Measurements from ENCODE around the gene HMCES.

HMCES gene

DNA sequence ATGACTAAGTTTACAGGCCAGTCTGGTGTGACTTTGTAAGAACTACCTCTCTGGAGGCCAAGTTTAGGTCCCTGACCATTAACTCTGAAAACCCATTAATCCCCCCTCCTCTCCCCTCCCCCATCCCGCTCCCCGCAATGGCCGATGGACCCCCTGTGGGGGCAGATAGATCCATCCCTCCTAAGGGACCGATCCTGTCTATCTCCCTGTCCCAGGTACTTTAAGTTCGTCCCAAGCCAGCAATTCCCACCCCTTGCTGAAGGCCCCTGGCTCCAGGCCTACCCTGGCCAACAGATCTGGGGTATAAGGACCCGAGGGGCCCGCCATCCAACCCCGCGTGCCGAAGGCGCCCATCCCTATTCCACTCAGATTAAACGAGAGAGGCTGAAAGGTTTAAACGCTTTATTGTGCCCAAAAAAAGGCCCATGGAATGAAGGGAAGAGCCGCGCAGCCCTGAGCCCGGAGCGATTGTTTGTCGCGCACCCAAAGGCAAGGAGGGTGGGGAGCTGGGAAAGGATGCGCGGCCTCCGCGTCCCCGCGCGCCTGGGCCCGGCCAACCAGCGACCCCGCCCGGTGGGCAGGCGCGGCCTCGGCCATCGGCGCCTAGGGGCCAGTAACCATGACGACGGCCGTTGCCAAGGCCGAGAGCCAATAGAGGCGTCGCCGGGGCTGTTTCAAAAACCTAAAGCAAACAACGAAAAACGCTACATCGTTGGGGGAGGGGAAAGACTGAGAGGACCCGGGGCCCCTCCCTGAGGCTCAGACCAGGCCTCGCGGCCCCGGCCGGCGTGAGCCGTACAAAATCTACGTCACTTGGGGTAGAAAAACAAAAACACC lies 35.9 kb downstream of the HMCES start:
- DNase-seq, result peak; percentile 81
- CTCF ChIA-PET, result interaction anchor here (0.9 to 1.8 kb wide), 3 partner anchors 31 to 344 kb away, joined by 3 to 7 read pairs (median 3); no protein-coding TSS in a partner anchor

DNA sequence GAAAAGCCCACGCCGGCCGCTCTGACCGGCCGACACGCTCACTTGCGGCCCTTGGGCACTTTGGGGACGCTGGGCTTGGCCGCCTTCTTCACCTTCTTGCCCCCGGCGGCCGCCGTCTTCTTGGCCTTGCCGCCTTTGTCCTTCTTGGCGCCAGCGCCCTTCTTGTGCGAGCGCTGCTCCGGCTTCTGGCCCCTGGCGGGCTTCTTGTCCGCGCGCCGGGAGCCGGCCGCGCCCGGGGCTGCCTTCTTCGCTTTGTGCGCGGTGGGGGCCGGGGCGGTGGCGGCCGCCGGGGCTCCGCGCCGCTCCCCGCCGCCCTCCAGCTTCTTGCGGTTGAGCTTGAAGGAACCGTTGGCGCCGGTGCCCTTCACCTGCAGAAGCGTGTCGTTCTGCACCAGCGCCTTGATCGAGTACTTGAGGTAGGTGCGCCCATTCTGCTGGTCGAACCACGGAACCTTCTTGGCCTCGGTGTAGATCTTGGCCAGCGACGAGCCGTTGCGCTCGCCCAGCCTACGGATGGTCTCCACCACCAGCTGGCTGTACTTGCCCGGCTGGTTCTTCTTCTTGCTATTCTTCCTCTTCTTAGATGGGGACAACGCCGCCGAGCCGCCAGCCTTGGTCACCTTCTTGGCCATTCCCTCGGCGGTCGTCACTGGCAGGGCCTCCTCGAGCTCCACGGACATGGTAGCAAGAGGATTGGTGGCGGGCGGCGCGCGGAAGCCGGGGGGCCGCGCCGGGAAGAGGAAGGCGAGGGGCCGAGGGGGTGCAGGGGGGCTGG lies 36.7 kb downstream of the HMCES start:
- Mint-ChIP-seq H3K36me3 (peaks cover 9% of the 10 kb centered on the region), H3K4me3 (peak overlapping the region; percentile 96), H3K27me3 (peaks cover 26% of the 10 kb centered on the region), H3K27ac (peak overlapping the region; percentile 93), H3K4me1 (peaks cover 30% of the 10 kb centered on the region), H3K9me3 (no peaks in the 10 kb centered on the region)
- CTCF ChIA-PET, result interaction anchor here (0.9 to 2.0 kb wide), 14 partner anchors 8 to 345 kb away, joined by 3 to 16 read pairs (median 4); partner anchors contain the start of genes COPG1, MBD4 and RAB43
- peak; percentile 61 for DNase-seq

More for the DNA sequence above, 35.9 kb downstream of the HMCES start:
- peak overlapping the region; percentile 83 for H3K27ac Mint-ChIP-seq
- no peaks in the 10 kb centered on the region for H3K9me3 Mint-ChIP-seq
- peaks cover 21% of the 10 kb centered on the region for H3K27me3 Mint-ChIP-seq
- peaks cover 9% of the 10 kb centered on the region for H3K36me3 Mint-ChIP-seq
- H3K4me3 Mint-ChIP-seq, result peak overlapping the region; percentile 96
- peaks cover 30% of the 10 kb centered on the region for H3K4me1 Mint-ChIP-seq

GRCh38 chr3:129315998-129316247 lies 37.3 kb downstream of the HMCES start:
- Mint-ChIP-seq H3K27ac (peak overlapping the region; percentile 89), H3K4me3 (peak overlapping the region; percentile 96), H3K9me3 (no peaks in the 10 kb centered on the region), H3K4me1 (peaks cover 30% of the 10 kb centered on the region), H3K27me3 (peaks cover 26% of the 10 kb centered on the region), H3K36me3 (peaks cover 9% of the 10 kb centered on the region)
- DNase-seq, result no peak
- CTCF ChIA-PET, result interaction anchor here (0.9 to 2.0 kb wide), 18 partner anchors 9 to 437 kb away, joined by 3 to 16 read pairs (median 4); partner anchors contain the start of genes ACAD9, COPG1, MBD4 and RAB43

DNA sequence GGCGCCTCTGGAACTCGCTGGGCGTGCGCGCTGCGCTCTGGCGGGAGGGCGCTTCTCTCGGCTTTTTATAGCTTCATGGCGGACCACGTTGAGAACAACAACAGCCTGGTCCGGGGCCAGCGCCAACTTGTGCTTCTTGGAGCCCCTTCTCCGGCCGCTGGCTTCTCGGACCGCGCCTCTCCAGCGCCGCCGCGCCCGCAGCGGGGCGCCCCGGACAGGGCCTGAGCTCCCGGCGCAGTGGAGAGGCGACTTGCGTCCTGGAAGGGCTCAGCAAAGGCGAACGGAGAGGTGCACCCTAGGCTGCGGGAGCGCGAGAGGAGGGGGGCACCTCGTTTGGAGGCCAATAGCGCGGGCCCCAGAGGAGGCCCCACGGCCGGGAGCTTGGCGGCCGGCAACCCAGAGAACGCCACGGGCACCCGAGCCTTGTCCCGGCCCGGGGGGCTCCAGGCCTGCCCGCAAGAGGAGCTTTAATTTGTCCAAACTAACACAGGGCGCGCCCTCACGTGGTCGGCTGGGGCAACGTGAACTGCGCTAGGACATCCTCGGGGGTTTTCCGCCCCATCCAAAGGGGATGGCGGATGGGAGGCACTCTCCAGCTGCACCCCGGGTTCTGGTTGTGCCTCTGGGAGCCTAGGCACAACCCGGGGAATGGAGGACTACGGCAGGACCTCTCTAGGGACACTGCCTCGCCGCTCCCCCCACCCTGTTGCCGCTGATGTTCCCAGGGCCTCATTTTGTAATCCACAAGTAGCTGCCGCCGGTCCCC lies 37.8 kb downstream of the HMCES start:
- Mint-ChIP-seq H3K36me3 (peaks cover 9% of the 10 kb centered on the region), H3K4me3 (peak overlapping the region; percentile 96), H3K4me1 (peaks cover 30% of the 10 kb centered on the region), H3K27me3 (peaks cover 26% of the 10 kb centered on the region), H3K9me3 (no peaks in the 10 kb centered on the region), H3K27ac (peak overlapping the region; percentile 89)
- CTCF ChIA-PET, result interaction anchor here (0.8 to 2.0 kb wide), 20 partner anchors 9 to 437 kb away, joined by 3 to 16 read pairs (median 4); partner anchors contain the start of genes ACAD9, COPG1, MBD4 and RAB43
- peak; percentile 92 for DNase-seq

DNA sequence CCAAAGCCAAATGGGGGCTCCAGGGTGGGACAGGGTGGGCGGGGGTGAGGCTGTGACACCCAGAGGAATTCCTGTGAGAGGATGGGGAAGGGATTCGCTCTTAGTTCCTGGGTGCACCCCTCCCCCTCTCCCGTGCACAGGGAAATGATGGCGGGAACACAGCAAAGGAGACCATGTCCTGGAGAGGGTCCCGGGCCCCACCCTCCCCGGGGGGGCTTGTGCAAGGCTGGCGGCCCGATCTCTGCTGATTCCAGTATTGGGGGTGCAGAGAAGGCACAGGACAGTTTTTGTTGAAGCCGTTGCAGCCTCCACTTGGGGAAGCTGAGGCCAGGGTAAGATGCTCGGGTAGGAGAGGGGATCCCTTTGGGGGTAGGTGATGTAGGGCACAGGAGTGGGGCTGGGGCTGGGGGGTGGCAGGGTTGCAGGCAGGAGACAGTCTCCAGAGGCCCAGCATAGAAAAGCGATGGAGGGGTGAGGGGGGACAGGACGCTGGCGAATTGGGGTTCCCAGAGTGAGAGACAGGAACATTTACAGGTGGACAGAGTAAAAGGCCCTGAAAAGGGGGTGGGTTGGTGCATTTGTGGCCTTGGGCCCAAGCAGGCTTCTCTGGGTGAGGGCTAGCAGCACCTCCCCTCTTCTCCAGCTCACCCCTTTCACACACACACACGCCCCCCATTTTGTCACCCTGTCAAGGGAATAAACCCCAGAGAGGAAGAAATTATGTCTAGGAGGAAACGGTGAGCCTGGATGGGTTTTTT lies 38.5 kb downstream of the HMCES start:
- Mint-ChIP-seq H3K4me1 (peaks cover 26% of the 10 kb centered on the region), H3K9me3 (no peaks in the 10 kb centered on the region), H3K36me3 (peaks cover 9% of the 10 kb centered on the region), H3K4me3 (peak overlapping the region; percentile 24), H3K27ac (no peak overlapping the region), H3K27me3 (peaks cover 26% of the 10 kb centered on the region)
- CTCF ChIA-PET, result interaction anchor here (0.8 to 2.0 kb wide), 16 partner anchors 10 to 438 kb away, joined by 3 to 16 read pairs (median 4); partner anchors contain the start of genes ACAD9, COPG1, MBD4 and RAB43
- no peak for DNase-seq

DNA sequence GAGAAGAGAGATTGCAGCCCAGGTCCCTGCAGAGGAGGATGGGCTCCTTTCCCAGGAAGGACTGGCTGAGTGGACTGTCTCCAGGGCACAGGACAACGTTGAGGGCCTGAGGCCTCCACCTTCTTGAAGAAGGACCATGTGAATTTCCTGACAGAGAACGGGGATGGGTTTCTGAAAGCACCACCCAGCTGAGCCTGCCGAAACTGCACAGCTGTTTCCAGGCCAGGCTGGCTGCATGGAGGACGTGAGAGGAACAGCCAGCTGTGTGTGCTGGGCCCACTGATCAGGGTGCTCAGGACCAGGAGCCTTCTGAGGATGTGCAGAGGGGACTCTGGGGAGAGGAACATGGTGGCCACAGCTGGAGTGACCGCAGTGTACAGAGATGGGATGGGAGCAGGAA lies 39.2 kb downstream of the HMCES start:
- Mint-ChIP-seq H3K4me1 (peaks cover 21% of the 10 kb centered on the region), H3K4me3 (no peak overlapping the region), H3K9me3 (no peaks in the 10 kb centered on the region), H3K36me3 (peaks cover 9% of the 10 kb centered on the region), H3K27me3 (peaks cover 26% of the 10 kb centered on the region), H3K27ac (no peak overlapping the region)
- DNase-seq, result no peak
- CTCF ChIA-PET, result no interaction called here

- no peak for DNase-seq
- peaks cover 10% of the 10 kb centered on the region for H3K4me1 Mint-ChIP-seq
- no peaks in the 10 kb centered on the region for H3K9me3 Mint-ChIP-seq
- CTCF ChIA-PET, result no interaction called here
- no peak overlapping the region for H3K4me3 Mint-ChIP-seq
- H3K27ac Mint-ChIP-seq, result no peak overlapping the region
- peaks cover 8% of the 10 kb centered on the region for H3K36me3 Mint-ChIP-seq
- peaks cover 26% of the 10 kb centered on the region for H3K27me3 Mint-ChIP-seq
Measured at GRCh38 chr3:129318921-129319320, 40.3 kb downstream of the HMCES start.

- H3K27me3 Mint-ChIP-seq, result peaks cover 26% of the 10 kb centered on the region
- H3K36me3 Mint-ChIP-seq, result peaks cover 3% of the 10 kb centered on the region
- no peak overlapping the region for H3K27ac Mint-ChIP-seq
- DNase-seq, result no peak
- H3K4me3 Mint-ChIP-seq, result no peak overlapping the region
- H3K4me1 Mint-ChIP-seq, result peaks cover 3% of the 10 kb centered on the region
- CTCF ChIA-PET, result no interaction called here
- no peaks in the 10 kb centered on the region for H3K9me3 Mint-ChIP-seq
Measured at GRCh38 chr3:129320261-129320660, 41.6 kb downstream of the HMCES start.

DNA sequence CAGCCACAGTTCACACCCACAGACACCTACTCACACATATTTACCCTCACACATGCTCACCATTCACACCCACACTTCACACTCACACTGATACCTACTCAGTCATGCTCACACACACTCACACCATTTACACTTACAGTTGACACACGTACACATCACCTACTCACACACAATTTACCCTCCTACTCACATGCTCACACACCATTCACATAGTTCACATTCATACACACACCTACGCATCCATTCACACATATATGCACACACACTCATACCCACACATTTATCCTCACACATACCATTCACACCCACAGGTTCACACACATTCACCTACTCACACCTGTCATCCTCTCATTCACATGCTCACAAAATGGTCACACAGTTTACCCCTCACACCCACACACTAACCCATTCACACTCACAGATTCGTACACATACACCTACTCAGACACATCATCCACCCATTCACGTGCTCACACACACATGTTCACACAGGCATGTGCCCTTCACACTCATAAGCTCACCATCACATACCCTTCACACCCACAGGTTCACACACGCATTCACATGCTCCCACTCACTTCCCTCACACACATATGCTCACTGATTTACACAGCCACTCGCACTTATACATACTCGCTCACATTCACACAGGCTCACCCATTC lies 42.3 kb downstream of the HMCES start:
- Mint-ChIP-seq H3K27ac (no peak overlapping the region), H3K4me1 (peaks cover 3% of the 10 kb centered on the region), H3K27me3 (peaks cover 21% of the 10 kb centered on the region), H3K4me3 (no peak overlapping the region), H3K9me3 (no peaks in the 10 kb centered on the region), H3K36me3 (no peaks in the 10 kb centered on the region)
- CTCF ChIA-PET, result no interaction called here
- DNase-seq, result no peak

- H3K9me3 Mint-ChIP-seq, result no peaks in the 10 kb centered on the region
- no peak overlapping the region for H3K27ac Mint-ChIP-seq
- no peak for DNase-seq
- H3K4me3 Mint-ChIP-seq, result no peak overlapping the region
- H3K4me1 Mint-ChIP-seq, result peaks cover 3% of the 10 kb centered on the region
- H3K27me3 Mint-ChIP-seq, result peaks cover 18% of the 10 kb centered on the region
- no peaks in the 10 kb centered on the region for H3K36me3 Mint-ChIP-seq
- CTCF ChIA-PET, result no interaction called here
Measured at GRCh38 chr3:129321887-129322286, 43.2 kb downstream of the HMCES start.

- CTCF ChIA-PET, result interaction anchor here (1.1 to 1.3 kb wide), 2 partner anchors 78 to 353 kb away, joined by 4 to 8 read pairs; no protein-coding TSS in a partner anchor
- H3K27ac Mint-ChIP-seq, result no peak overlapping the region
- no peak for DNase-seq
- H3K36me3 Mint-ChIP-seq, result no peaks in the 10 kb centered on the region
- no peaks in the 10 kb centered on the region for H3K4me1 Mint-ChIP-seq
- H3K9me3 Mint-ChIP-seq, result no peaks in the 10 kb centered on the region
- H3K27me3 Mint-ChIP-seq, result peaks cover 6% of the 10 kb centered on the region
- H3K4me3 Mint-ChIP-seq, result no peak overlapping the region
Measured at GRCh38 chr3:129323651-129324294, 45.1 kb downstream of the HMCES start.

DNA sequence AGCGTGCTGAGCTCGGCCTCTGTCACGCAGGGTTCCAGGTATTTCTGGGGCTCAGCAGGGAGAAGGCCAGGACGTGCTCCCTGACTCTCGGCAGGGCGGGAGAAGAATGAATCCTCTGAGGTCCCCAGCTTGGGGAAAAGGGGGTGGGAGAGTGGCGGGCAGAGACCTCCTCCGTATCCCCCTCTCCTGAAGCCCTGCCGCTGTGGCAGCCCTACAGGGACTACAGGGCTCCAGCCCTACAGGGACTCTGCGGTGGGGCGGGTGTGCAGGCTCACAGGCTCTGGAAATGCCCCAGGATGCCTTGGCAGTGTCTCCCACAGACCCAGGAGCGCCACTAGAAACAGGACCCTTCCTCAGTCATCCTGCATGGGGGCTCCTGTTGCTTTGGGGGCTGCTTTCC lies 46.2 kb downstream of the HMCES start:
- no peaks in the 10 kb centered on the region for H3K4me1 Mint-ChIP-seq
- no peak overlapping the region for H3K27ac Mint-ChIP-seq
- CTCF ChIA-PET, result no interaction called here
- no peaks in the 10 kb centered on the region for H3K36me3 Mint-ChIP-seq
- no peak overlapping the region for H3K4me3 Mint-ChIP-seq
- no peaks in the 10 kb centered on the region for H3K9me3 Mint-ChIP-seq
- H3K27me3 Mint-ChIP-seq, result peaks cover 9% of the 10 kb centered on the region
- no peak for DNase-seq

DNA sequence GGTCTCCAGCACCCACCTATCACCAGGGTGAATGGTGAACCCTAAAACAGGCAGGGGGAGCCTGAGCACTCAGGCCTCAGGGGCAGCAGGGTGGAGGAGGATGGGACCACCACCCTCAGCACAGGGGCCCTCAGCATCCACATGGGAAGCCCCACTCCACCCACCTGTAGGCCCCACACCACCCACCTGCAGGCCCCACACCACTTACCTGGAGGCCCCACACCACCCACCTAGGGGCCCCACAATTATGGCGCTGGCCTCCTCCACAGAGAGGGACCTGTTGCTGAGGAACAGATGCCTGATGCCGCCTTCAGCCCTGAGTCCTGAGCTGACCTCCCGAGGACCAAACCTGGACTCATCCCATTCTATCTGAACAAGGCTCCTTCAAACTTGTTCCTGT lies 46.7 kb downstream of the HMCES start:
- Mint-ChIP-seq H3K27ac (no peak overlapping the region), H3K27me3 (peaks cover 9% of the 10 kb centered on the region), H3K36me3 (no peaks in the 10 kb centered on the region), H3K9me3 (no peaks in the 10 kb centered on the region), H3K4me1 (no peaks in the 10 kb centered on the region), H3K4me3 (no peak overlapping the region)
- CTCF ChIA-PET, result no interaction called here
- DNase-seq, result no peak
